ENCODE data around the gene TSC2.
"Not testable (repeated sequence)": the region's sequence is repeated elsewhere in the genome, so short reads cannot be mapped to it uniquely, and the experiment has no call there.

DNA sequence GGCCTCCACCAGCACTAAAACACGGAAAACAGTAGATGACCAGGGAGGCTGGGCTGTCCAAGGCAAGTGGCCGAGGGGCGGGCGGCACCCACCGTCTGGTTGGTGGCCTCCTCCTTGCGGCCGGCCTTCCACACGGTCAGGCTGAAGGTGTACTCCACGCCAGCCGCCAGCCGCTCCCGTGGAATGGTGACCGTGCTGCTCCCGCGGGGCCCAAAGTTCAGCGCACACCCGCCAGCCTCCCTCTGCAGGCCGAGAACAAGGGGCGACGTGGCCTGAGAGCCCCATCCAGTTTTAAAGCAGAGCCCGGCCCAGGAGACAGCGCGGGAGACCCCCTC, 60.0 kb downstream of the TSC2 start:
- not testable (repeated sequence) for TF ChIP-seq POLR2A, CTCF (IDR thresholded peaks at IDR 0.05)
